ENCODE measurements around the gene ZC3H6.
"Not testable (repeated sequence)": the region's sequence is repeated elsewhere in the genome, so short reads cannot be mapped to it uniquely, and the experiment has no call there.

The ZC3H6 gene

DNA sequence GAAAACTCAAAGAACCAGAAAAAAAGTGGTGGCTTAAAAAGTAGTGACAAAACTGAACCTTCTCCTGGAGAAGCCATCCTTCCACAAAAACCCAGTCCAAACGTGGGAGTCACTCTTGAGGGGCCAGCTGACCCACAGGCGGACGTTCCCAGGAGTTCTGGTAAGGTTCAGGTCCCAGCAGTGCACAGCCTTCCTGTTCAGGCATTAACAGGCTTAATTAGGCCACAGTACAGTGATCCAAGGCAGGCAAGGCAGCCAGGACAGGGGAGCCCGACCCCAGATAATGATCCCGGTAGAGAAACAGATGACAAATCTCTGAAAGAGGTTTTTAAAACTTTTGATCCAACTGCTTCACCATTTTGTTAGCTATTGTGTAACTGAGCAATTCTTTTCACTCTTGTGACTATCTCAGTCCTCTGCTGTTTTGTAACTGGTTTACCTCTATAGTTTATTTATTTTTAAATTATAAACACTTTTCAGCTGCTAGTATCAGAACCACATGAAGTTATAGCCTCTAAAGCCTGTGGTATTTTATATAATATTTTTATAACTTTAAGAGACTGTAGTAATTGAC is 56.8 kb downstream of the ZC3H6 start:
- no peak for DNase-seq (ENCODE audit: low read depth in 2 of 2)

DNA sequence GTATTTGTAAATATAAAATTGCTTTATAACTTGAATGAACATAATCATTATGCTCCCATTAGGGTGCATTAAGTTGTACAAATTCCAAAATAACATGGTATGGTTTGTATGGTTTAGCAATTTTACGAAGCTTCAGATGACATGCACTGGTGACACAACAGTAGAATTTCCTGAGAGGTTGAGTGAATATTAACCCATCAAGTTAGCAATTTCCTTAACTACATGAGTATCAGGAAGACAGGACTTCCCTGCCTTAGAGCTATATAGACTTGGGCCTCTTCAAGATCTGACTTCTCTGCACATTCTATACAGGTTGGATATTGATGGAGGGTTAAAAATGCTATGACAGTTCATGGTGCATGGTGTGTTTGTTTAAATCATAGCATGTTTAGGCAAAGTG is 60.2 kb downstream of the ZC3H6 start:
- no peak for DNase-seq (ENCODE audit: low read depth in 2 of 2)

GRCh38 chr2:112339986-112340385 is 64.6 kb downstream of the ZC3H6 start:
- DNase-seq (ENCODE audit: low read depth in 2 of 2): no peak

- DNase-seq (ENCODE audit: low read depth in 2 of 2): no peak
Measured at GRCh38 chr2:112340475-112341267, 65.3 kb downstream of the ZC3H6 start.

- no peak for DNase-seq (ENCODE audit: low read depth in 2 of 2)
Measured at GRCh38 chr2:112342067-112342550, 66.7 kb downstream of the ZC3H6 start.

GRCh38 chr2:112343827-112344585 is 68.6 kb downstream of the ZC3H6 start:
- no peak for DNase-seq (ENCODE audit: low read depth in 2 of 2)

DNA sequence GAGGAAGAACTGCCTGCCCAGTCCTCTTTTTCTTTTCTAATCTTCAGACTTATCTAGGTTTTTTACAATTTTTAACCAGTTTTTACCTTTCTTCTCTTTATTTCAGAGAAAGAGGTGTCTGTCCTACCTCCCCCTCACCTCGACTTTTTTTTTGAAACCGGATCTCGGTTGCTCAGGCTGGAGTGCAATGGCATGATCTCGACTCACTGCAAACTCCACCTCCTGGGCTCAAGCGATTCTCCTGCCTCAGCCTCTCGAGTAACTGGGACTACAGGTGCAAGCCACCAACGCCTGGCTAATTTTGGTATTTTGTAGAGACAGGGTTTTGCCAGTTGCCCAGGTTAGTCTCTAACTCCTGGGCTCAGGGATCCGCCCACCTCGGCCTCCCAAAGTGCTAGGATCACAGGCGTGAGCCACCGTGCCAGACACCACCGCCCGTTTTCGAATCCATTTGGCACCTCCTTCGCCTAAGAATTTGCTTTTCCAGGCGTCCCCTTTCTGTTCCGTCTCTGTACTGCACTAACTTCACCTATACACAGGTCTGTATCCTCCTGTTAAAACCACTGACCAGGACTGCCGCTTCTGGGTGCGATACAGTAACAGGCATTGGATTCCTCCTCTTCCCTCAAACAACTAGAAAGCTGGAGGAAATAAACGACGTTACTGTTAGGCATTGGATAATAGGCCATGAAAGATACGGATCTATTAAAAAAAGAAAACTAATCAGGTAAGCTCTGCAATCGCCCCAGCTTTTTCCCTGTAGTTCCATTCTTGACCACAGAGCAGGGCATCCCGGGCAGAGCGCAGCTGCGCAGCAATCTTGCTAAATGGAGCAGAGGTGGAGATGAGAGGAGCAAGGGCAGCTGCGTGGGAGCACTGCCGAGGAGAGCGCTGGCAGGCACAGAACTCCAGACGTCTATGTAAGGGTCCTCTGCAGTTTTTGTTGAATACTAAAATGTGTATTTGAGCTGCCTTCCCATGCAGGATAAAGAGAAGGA is 69.9 kb downstream of the ZC3H6 start:
- DNase-seq (ENCODE audit: low read depth in 2 of 2): no peak

DNA sequence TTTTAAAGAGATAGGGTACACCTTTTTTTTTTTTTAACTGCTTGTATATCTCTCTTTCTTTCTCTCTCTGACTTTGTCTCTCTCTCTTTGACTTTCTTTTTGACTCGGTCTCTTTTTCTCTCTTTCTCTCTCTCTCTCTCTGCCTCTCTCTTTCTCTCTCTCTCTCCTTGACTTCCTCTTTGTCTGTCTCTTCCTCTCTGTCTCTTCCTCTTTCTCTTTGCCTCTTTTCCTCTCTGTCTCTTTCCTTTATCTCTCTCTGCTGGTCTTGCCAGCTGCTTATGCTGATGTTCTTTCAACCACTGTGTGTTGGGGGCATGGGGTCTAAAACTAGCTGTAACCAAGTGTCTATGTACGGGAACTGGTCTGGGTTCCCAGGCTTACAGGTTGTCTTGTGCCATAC is 76.9 kb downstream of the ZC3H6 start:
- not testable (repeated sequence) for DNase-seq (ENCODE audit: low read depth in 2 of 2)

DNA sequence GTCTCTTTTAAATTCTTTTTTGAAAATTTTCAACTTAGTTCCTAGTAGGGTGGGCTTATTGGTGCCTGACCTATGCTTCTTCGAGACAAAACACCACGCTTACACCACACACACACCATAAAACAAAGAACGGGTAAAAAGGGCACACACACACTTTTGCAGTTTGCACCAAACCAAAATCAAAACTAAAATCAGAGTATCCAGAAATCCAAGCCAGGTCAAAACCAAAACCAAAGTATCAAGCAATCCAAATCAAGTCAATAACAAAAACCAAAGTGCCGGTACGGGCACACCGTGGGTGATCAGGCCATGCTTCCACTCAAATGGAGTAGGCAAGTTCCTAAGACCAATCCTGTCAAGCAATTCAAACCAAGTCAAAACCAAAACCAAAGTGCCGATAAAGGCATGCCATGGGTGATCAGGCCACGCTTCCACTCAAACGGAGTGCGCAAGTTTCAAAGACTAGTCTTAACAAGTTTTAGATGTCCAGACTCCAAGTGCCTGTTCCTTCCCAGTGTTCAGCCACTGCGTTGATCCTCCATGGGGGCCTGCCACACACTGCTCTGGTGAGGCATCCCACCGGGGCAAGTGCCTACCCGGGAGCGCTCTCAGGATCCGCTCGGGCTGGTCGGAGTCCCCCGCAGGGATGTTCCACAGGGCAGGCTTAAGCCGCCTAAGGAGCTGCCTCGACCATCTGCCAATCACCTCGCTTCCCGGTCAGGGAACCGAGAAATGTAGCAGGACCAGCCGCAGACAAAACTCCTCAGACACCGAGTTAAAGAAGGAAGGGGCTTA is 77.6 kb downstream of the ZC3H6 start:
- DNase-seq (ENCODE audit: low read depth in 2 of 2): not testable (repeated sequence)

DNA sequence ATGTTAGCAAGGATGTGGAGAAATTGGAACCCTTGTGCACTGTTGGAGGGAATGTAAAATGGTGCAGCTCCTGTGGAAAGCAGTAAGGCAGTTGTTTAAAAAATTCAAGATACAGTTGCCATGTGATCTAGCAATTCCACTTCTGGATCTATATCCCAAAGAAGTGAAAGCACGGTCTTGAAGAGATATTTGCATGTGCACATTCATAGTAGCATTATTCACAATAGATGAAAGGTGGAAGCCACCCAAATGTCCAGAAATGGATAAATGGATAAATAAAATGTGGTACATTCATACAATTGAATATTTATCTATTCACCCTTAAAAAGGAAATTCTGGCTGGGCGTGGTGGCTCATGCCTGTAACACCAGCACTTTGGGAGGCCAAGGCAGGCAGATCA is 78.9 kb downstream of the ZC3H6 start:
- not testable (repeated sequence) for DNase-seq (ENCODE audit: low read depth in 2 of 2)

GRCh38 chr2:112360055-112360454 is 84.7 kb downstream of the ZC3H6 start:
- not testable (repeated sequence) for DNase-seq (ENCODE audit: low read depth in 2 of 2)

Measured in activated CD4-positive, alpha-beta T cell treated with anti-CD3 and anti-CD28 coated beads for 24 hours (primary cell).